GM18873 (cell line): ENCODE results near the gene BCL2.
"Not testable (repeated sequence)": the region's sequence is repeated elsewhere in the genome, so short reads cannot be mapped to it uniquely, and the experiment has no call there.

ENCODE experiments used
- ATAC-seq: cut with Tn5 transposase; IDR thresholded peaks from one replicate; pipeline ENCODE4 v1.9.1; 2021; ENCODE audit warnings: mild to moderate bottlenecking, moderate library complexity, moderate number of reproducible peaks; ENCODE audit not compliant: unreplicated experiment, low FRiP score

The BCL2 gene

DNA sequence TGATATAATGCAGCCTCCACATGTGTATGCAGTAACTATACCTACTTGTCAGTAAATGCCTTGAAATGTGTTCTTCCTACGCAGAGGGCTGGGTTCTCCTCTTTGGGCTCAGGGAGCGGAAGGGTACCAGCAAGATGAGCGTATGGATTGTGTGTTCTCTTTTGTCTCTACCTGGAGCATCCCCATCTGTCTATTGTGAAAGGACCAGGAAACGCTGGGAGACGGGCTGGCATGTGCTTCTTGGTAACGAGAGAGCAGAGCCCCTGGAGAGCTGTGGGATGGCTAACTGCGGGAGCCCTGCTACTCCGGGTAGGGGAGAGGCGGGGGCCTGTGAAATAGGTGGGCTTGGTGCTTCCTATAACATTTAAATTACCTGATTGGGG is 80.9 kb downstream of the BCL2 start:
- ATAC-seq, result no peak

DNA sequence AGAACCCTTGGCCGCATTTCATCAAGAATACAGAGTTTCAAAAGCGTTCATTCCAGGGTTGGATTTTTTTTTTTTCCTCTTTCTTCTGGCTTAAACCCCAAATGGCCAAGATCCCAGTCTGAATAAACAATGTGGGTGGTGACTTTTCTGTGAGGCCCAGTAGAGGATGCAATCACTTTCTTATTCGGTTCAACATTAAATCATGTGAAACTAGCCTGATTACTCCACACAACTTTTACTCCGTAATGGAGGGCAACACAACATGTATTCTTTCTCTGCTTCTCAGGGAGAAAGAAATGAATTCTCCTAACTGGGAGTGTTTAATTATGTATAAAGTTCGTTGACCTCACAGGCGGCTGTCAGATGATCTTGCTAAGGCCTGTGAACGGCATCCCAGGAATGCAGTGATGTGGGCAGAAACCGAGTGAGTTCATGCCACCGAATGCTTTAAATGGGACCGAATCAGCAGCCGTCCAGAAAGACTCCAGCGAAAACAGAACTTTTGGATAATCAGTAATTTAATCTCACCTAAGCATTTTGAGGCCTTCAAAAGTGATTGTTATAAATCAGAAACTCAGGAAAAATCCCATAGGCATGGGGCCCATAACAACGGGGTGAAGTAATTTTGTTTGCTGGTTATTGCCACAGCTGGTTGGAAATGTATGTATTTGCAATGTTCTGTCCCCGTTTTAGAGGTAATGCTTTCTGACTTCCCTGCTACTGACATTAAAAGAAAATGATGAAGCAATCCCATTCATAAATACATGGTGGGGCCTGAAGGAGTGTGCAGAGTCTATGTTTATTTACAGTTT is 81.5 kb downstream of the BCL2 start:
- ATAC-seq, result no peak

DNA sequence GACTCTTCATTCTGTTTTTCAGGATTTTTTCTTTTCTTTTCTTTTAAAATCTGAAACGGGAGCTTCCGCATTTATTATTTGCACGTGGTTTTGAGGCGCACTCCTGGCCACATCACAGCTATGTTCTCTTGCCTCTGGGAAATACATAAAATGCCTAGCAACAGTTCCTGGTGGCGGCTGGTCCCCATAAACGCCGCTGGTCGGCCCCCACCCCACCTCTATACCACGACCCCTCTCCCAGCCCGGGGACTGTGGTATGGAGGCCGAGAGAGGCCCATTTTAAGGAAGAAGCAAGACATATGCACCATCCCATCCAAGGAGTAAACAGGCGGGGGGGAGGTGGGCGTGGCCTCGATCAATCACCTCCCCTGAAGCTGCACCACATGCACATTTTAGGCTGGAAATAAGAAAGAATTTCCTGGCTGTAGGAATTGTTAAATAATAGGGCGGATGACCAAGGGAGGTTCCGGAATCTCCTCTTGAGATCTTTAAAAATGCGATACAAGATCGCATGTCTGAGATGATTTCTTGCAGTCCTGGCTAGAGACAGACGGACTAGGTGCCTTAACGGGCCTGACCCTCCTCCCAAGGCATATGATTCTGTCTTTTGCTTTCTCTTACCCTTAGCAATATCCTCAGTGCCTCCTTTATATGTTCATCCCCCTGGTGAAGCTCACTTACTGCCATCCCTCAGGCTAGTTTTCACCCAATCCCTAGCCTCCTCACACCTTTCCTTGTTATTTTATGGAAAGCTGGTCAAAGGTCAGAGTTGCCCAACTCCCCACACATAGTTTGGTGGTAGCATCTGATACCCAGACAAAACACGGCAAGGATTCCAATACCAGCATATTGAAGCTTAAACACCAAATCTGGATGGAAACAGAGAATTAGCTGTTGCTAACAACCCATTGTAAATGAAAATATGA is 82.4 kb downstream of the BCL2 start:
- ATAC-seq, result no peak

DNA sequence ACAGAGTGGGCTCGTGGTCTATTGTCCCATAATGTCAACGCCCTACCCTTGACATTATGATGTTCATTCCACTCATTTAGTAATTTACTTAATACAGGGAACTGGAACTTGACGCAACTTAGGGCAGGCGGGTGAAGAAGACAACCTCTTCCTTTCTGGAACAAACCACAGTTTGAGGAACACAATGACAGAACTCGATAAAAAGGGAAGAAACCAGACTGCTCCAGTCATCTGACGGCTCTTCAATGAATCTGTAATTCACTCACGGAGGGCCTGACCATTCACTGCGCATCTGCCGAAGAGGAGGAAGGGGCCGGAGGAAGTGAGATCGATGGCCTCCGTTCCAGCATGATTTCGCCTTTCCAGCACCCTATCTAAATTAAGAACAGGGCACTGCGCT is 83.2 kb downstream of the BCL2 start:
- ATAC-seq, result no peak

- not testable (repeated sequence) for ATAC-seq
Measured at GRCh38 chr18:63235920-63236319, 83.6 kb downstream of the BCL2 start.

GRCh38 chr18:63234841-63235240 is 84.7 kb downstream of the BCL2 start:
- no peak for ATAC-seq

- ATAC-seq, result no peak
Measured at GRCh38 chr18:63234432-63234831, 85.1 kb downstream of the BCL2 start.

- no peak for ATAC-seq
Measured at GRCh38 chr18:63233334-63233733, 86.2 kb downstream of the BCL2 start.

DNA sequence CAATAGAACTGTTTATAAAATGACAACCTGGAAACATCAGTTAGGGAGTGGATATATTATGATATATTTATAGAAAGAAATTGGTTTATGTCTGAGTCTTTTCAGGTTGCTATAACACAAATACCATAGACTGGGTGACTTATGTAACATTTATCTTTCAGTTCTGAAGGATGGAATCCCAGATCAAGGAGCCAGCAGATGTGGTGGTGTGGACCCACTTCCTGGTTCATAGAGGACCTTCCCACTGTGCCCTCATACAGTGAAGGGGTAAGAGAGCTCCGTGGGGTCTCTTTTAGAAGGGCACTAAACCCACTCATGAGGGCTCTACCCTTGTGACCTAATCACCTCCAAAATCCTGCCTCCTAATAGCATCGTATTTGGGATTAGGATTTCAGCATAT is 86.7 kb downstream of the BCL2 start:
- ATAC-seq, result no peak

DNA sequence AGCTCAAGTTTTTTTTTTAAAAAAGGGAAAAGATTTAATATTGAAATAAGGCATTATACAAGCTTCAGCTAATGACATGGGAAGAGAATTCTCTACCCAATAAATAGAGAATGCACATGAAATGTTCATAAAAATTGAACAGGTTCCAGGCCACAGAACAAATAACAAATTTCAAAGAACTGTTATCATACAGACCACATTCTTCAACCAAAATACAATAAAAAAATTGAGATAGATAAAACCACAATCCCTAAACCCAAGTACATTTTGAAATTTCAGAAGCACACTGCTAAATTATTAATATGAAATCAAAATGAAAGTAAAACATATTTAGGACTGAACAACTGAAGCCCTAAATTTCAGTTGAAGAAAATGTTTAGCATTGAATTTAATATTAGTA is 89.6 kb downstream of the BCL2 start:
- ATAC-seq, result no peak

- ATAC-seq, result no peak
Measured at GRCh38 chr18:63225434-63225833, 94.1 kb downstream of the BCL2 start.

- ATAC-seq, result no peak
Measured at GRCh38 chr18:63224630-63225029, 94.9 kb downstream of the BCL2 start.

- ATAC-seq, result no peak
Measured at GRCh38 chr18:63223837-63224236, 95.7 kb downstream of the BCL2 start.

- ATAC-seq, result no peak
Measured at GRCh38 chr18:63220903-63221302, 98.7 kb downstream of the BCL2 start.

GRCh38 chr18:63218472-63218871 is 101.1 kb downstream of the BCL2 start:
- no peak for ATAC-seq

DNA sequence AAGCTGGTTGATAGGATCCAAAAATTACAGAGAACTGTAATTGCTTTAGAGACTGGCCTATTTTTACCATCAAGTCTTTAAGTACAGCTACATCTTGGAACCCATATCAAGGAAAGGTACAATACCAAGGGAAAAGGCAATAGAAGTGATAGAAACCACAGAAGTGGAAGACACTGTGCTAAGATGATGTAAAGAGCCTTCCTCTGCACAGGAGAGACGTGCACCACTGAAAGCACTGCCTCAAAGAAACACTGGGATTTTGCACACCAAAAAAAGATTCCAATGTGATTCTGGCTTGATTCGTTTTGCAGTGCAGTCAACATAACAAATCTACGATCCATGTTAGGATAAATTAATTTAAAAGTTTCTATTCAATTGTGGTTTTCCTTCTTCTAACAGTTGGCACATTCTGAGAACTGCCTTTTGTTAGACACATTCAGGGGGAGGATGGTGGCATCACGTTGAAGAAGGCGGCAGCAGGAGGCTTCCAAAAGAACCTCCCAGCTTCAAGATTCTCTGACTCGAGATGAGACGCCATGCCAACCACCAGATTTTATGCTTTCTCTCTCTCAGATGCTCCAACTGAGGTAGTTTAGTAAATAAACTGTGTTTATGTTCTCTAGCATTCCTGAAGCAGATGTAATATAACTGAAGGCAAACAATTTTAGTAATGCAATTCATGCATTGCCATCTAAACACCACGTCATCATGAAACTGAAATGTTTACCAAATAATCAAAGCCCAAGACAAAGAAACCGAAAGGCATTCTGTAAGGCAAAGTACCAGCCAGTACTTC is 102.9 kb downstream of the BCL2 start:
- ATAC-seq, result no peak

GRCh38 chr18:63213936-63214671 is 105.5 kb downstream of the BCL2 start:
- ATAC-seq, result no peak

DNA sequence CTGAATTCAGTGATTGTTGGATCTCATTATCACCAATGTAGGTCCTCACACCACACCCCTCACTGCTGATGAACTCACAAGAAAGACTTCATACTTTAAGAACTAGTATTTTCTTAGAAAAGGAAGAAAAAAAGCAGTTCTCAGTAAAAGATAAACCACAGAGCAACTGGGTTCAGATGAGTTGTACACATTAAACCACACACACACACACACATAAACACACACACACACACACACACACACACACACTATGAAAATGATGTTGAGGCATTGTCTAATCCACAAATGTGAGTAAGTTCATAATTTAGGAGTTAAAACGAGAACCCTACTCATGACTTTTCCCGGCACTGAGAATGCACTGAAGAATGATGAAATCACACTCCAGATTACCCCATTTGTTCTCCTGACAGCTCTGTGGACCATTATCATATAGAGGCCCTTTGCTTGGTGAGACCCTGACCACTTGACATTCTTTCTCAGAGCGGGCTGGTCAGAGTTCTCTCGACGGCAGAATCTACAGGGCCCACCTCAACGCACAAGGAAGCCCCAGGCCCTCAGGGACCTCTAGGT is 106.2 kb downstream of the BCL2 start:
- no peak for ATAC-seq

DNA sequence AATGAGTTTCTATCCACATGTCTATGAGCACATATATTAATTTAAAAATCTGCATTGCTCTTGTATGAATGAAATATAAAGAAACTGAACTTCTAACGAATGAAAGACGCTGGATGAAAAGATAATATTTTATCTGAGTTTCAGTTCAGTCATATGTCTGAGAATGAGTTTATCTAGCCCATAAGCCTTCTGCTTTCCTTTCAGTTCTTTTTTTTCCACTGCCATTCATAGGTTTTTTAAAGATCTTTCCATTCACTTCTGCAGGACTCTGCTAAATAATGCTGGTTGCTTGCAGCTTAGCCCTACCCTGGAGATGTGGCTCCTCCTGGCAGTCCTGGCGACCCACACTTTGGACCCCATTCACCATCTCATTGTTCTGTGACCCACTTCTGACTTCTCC is 109.0 kb downstream of the BCL2 start:
- no peak for ATAC-seq

DNA sequence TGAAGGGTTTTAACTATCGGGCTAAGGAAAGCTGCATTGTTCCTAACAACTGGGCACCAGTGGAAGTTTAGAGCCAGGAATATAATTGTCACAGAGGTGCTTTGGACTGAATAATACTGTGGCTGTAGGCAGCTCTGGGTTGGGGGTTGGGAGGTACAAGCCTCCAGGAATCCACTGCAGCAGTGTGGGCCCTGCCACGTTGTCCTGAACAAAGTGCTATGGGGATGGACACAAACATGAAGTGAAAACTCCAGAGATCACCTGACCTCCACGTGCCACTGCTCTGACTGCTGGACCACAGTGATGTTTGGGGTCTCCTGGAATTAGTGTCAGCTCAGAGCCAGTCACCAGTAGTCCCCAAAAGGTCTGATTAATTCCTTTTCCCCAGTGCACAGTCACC is 110.9 kb downstream of the BCL2 start:
- no peak for ATAC-seq
